H9 (cell line): ENCODE measurements around the gene OR1K1. TPM values are rescaled to one million over a fixed set of nuclear protein-coding genes. Genes with fewer than 3 reads are reported as not detected.

Source experiments
- DNase-seq: peaks from one replicate; pipeline ENCODE4 v3.0.0-alpha.2; 2017
- H2AFZ ChIP-seq: one replicate; pipeline ENCODE4 v1.6.1; 2013; ENCODE audit warnings: mild to moderate bottlenecking, low read length, control low read depth, moderate library complexity
- H2AK5ac ChIP-seq: 2 replicates; pipeline ENCODE4 v1.6.1; 2013; ENCODE audit warnings: low read length, control low read depth, mixed read lengths; ENCODE audit not compliant: insufficient read length
- H2BK120ac ChIP-seq: one replicate; pipeline ENCODE4 v1.6.1; 2013; ENCODE audit warnings: low read depth, mild to moderate bottlenecking, low read length, control low read depth, inconsistent platforms; ENCODE audit not compliant: poor library complexity, severe bottlenecking
- H2BK12ac ChIP-seq: 2 replicates; pipeline ENCODE4 v1.6.1; 2013; ENCODE audit warnings: low read length, control low read depth, mixed read lengths, low read depth; ENCODE audit not compliant: insufficient read length
- H2BK15ac ChIP-seq: 2 replicates; pipeline ENCODE4 v1.6.1; 2013; ENCODE audit warnings: low read depth, low read length, control low read depth
- H2BK20ac ChIP-seq: one replicate; pipeline ENCODE4 v1.6.1; 2013; ENCODE audit warnings: low read depth, mild to moderate bottlenecking, low read length, control low read depth, inconsistent platforms; ENCODE audit not compliant: poor library complexity, severe bottlenecking
- H2BK5ac ChIP-seq: 2 replicates; pipeline ENCODE4 v1.6.1; 2013; ENCODE audit warnings: low read length, control low read depth, mixed read lengths; ENCODE audit not compliant: insufficient read length
- H3K14ac ChIP-seq: 2 replicates; pipeline ENCODE4 v1.6.1; 2013; ENCODE audit warnings: low read length, control low read depth; ENCODE audit not compliant: insufficient read depth
- H3K18ac ChIP-seq: 2 replicates; pipeline ENCODE4 v1.6.1; 2013; ENCODE audit warnings: low read depth, mild to moderate bottlenecking, mixed read lengths, low read length, control low read depth; ENCODE audit not compliant: insufficient read length
- H3K23ac ChIP-seq: 2 replicates; pipeline ENCODE4 v1.6.1; 2013; ENCODE audit warnings: low read length, control low read depth, mixed read lengths, low read depth; ENCODE audit not compliant: insufficient read length
- H3K23me2 ChIP-seq: 2 replicates; pipeline ENCODE4 v1.6.1; 2013; ENCODE audit warnings: low read depth, mild to moderate bottlenecking, mixed read lengths, low read length, control low read depth; ENCODE audit not compliant: insufficient read length, poor library complexity, severe bottlenecking
- H3K27ac ChIP-seq: 2 replicates; pipeline ENCODE4 v1.5.1; 2013; ENCODE audit warnings: low read length, control low read depth, mixed read lengths, low read depth; ENCODE audit not compliant: insufficient read length
- H3K27me3 ChIP-seq: 2 replicates; pipeline ENCODE4 v1.6.1; 2013; ENCODE audit warnings: low read length, control low read depth, inconsistent platforms; ENCODE audit not compliant: insufficient read depth
- H3K4ac ChIP-seq: 2 replicates; pipeline ENCODE4 v1.6.1; 2013; ENCODE audit warnings: low read depth, mild to moderate bottlenecking, control low read depth, inconsistent platforms, low read length, moderate library complexity
- H3K4me1 ChIP-seq: 2 replicates; pipeline ENCODE4 v1.6.1; 2013; ENCODE audit warnings: low read length, control low read depth, inconsistent platforms; ENCODE audit not compliant: insufficient read depth
- H3K4me2 ChIP-seq: 2 replicates; pipeline ENCODE4 v1.6.1; 2013; ENCODE audit warnings: low read length, control low read depth, mixed read lengths; ENCODE audit not compliant: insufficient read length, insufficient read depth
- H3K56ac ChIP-seq: 2 replicates; pipeline ENCODE4 v1.6.1; 2013; ENCODE audit warnings: low read depth, mild to moderate bottlenecking, mixed read lengths, low read length, control low read depth; ENCODE audit not compliant: insufficient read length
- H3K79me1 ChIP-seq: 2 replicates; pipeline ENCODE4 v1.6.1; 2013; ENCODE audit warnings: low read depth, mild to moderate bottlenecking, moderate library complexity, low read length, control low read depth, inconsistent platforms; ENCODE audit not compliant: insufficient read depth, poor library complexity, severe bottlenecking
- H3K79me2 ChIP-seq: 2 replicates; pipeline ENCODE4 v1.6.1; 2013; ENCODE audit warnings: low read length, control low read depth, inconsistent platforms; ENCODE audit not compliant: insufficient read depth
- H3K9ac ChIP-seq: 2 replicates; pipeline ENCODE4 v1.6.1; 2013; ENCODE audit warnings: low read length, control low read depth, mixed read lengths; ENCODE audit not compliant: insufficient read length; ENCODE audit errors: extremely low read depth
- H3K9me3 ChIP-seq: one replicate; pipeline ENCODE4 v1.6.1; 2013; ENCODE audit warnings: low read depth, low read length, inconsistent platforms; ENCODE audit not compliant: control insufficient read depth
- H3T11ph ChIP-seq: one replicate; pipeline ENCODE4 v1.6.1; 2013; ENCODE audit warnings: mild to moderate bottlenecking, low read length, control low read depth, inconsistent platforms
- H4K20me1 ChIP-seq: one replicate; pipeline ENCODE4 v1.6.1; 2013; ENCODE audit not compliant: control insufficient read depth, insufficient read length, insufficient read depth
- H4K5ac ChIP-seq: 2 replicates; pipeline ENCODE4 v1.6.1; 2013; ENCODE audit warnings: low read depth, mild to moderate bottlenecking, mixed read lengths, low read length, control low read depth; ENCODE audit not compliant: insufficient read length
- H4K8ac ChIP-seq: replicated peaks from 2 replicates; pipeline ENCODE4 v1.6.1; 2013; ENCODE audit warnings: low read length, control low read depth, mixed read lengths, low read depth; ENCODE audit not compliant: insufficient read length
- H4K91ac ChIP-seq: 2 replicates; pipeline ENCODE4 v1.6.1; 2013; ENCODE audit warnings: low read depth, mild to moderate bottlenecking, moderate library complexity, mixed read lengths, low read length, control low read depth; ENCODE audit not compliant: insufficient read length
- H3K27ac Mint-ChIP-seq, 3 experiments: 2 replicates in 2 of 3; 3 replicates in 1 of 3; pipeline ENCODE4 v1.8.0; 2020 to 2021; ENCODE audit warnings: mixed read lengths in 3 of 3, mild to moderate bottlenecking in 1 of 3, moderate library complexity in 1 of 3
- H3K27me3 Mint-ChIP-seq: 2 replicates; pipeline ENCODE4 v1.8.0; 2021; ENCODE audit warnings: low read depth, mild to moderate bottlenecking, moderate library complexity, mixed read lengths
- H3K36me3 Mint-ChIP-seq, 3 experiments: 2 replicates in 2 of 3; 3 replicates in 1 of 3; pipeline ENCODE4 v1.8.0; 2020 to 2021; ENCODE audit warnings: low read depth in 3 of 3, mixed read lengths in 3 of 3; ENCODE audit not compliant: insufficient read depth in 1 of 3
- H3K4me1 Mint-ChIP-seq, 2 experiments: 2 replicates each; pipeline ENCODE4 v1.8.0; 2020; ENCODE audit warnings: mixed read lengths in 2 of 2
- H3K4me3 Mint-ChIP-seq, 2 experiments: 2 replicates in 1 of 2; 3 replicates in 1 of 2; pipeline ENCODE4 v1.8.0; 2020 to 2021; ENCODE audit warnings: mild to moderate bottlenecking in 2 of 2, mixed read lengths in 2 of 2, moderate library complexity in 1 of 2
- H3K9me3 Mint-ChIP-seq, 2 experiments: 2 replicates in 1 of 2; 3 replicates in 1 of 2; pipeline ENCODE4 v1.8.0; 2020; ENCODE audit warnings: mild to moderate bottlenecking in 2 of 2, mixed read lengths in 2 of 2, moderate library complexity in 1 of 2
- WGBS: extraction: QIAGEN DNeasy Blood & Tissue Kit; methylation state at CpG from one replicate; pipeline ENCODE4 v1.1.7; 2013; ENCODE audit warnings: missing lambda C conversion rate, low lambda C conversion rate, mixed read lengths; ENCODE audit not compliant: insufficient read length; ENCODE audit errors: extremely low coverage; 5-methylcytosine and 5-hydroxymethylcytosine counted together
- total RNA-seq: library from RNA; stranded (reverse); gene quantifications from 2 replicates; pipeline ENCODE4 v1.2.1, GENCODE V29; 2021
- TF ChIP-seq, protein P1 (sequence below): fragments of 200-600 bp; sonication (generic); conservative IDR thresholded peaks from 3 replicates; pipeline ENCODE4 v1.8.0; 2021; ENCODE audit warnings: antibody characterized with exemption, mild to moderate bottlenecking

OR1K1 gene
- total RNA-seq, 1 experiment from 2014 or later = not detected

DNA sequence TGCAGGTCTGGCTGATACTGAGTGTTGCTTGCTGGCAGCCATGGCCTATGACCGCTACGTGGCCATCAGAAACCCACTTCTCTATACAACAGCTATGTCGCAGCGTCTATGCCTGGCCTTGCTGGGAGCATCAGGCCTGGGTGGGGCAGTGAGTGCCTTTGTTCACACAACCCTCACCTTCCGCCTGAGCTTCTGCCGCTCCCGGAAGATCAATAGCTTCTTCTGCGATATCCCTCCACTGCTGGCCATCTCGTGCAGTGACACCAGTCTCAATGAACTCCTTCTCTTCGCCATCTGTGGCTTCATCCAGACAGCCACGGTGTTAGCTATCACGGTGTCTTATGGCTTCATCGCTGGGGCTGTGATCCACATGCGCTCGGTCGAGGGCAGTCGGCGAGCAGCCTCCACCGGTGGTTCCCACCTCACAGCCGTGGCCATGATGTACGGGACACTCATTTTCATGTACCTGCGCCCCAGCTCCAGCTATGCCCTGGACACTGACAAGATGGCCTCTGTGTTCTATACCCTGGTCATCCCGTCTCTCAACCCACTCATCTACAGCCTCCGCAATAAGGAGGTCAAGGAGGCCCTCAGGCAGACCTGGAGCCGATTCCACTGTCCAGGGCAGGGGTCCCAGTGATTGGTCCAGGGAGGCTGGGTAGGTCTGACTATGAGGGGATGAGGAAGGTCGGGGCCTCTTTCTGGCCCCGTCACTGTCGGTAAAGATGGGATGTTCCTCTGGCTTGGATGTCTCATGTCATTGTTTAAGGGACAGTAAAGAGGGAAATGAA is 10.5 kb upstream of the OR1K1 start:
- Histone ChIP-seq H2BK120ac (no peak overlapping the region), H2BK20ac (no peak overlapping the region), H3K27me3 (no peaks in the 10 kb centered on the region), H4K91ac (no peak overlapping the region), H4K20me1 (no peaks in the 10 kb centered on the region), H4K5ac (no peak overlapping the region), H2AFZ (no peak overlapping the region), H2BK5ac (no peak overlapping the region), H3K4ac (no peak overlapping the region), H3K79me2 (no peaks in the 10 kb centered on the region), H3K4me1 (no peaks in the 10 kb centered on the region), H4K8ac (no peak overlapping the region), H2AK5ac (no peak overlapping the region), H3K27ac (no peak overlapping the region), H3K9ac (no peak overlapping the region), H3T11ph (no peak overlapping the region), H2BK15ac (no peak overlapping the region), H3K56ac (no peak overlapping the region), H3K4me2 (no peak overlapping the region), H3K9me3 (peaks cover 40% of the 10 kb centered on the region), H3K18ac (no peak overlapping the region), H3K79me1 (no peaks in the 10 kb centered on the region), H3K23ac (no peak overlapping the region), H2BK12ac (no peak overlapping the region), H3K14ac (no peak overlapping the region), H3K23me2 (no peaks in the 10 kb centered on the region)
- Mint-ChIP-seq H3K36me3 (peaks cover 1 to 27% (median 15%) of the 10 kb centered on the region in 3 experiments; a peak in 3 of 7 replicates), H3K4me3 (no peak overlapping the region), H3K4me1 (no peaks in the 10 kb centered on the region), H3K27me3 (peaks cover 1% of the 10 kb centered on the region), H3K9me3 (peaks cover 36 to 78% of the 10 kb centered on the region in 2 experiments), H3K27ac (no peak overlapping the region)
- no CpG with 5 or more reads among the region's 28 CpGs for WGBS
- DNase-seq = no peak
- TF ChIP-seq, protein P1, sequence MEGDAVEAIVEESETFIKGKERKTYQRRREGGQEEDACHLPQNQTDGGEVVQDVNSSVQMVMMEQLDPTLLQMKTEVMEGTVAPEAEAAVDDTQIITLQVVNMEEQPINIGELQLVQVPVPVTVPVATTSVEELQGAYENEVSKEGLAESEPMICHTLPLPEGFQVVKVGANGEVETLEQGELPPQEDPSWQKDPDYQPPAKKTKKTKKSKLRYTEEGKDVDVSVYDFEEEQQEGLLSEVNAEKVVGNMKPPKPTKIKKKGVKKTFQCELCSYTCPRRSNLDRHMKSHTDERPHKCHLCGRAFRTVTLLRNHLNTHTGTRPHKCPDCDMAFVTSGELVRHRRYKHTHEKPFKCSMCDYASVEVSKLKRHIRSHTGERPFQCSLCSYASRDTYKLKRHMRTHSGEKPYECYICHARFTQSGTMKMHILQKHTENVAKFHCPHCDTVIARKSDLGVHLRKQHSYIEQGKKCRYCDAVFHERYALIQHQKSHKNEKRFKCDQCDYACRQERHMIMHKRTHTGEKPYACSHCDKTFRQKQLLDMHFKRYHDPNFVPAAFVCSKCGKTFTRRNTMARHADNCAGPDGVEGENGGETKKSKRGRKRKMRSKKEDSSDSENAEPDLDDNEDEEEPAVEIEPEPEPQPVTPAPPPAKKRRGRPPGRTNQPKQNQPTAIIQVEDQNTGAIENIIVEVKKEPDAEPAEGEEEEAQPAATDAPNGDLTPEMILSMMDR = no peak
